Measurements from ENCODE around the gene AARS2.

The AARS2 gene

GRCh38 chr6:44257025-44257752 is 56.0 kb downstream of the AARS2 start, which contains the start of gene SLC35B2:
Gene SLC35B2 (minus strand): TSS chr6:44257528. CDS start chr6:44257410, 118 bp downstream.
- H3K4me3 ChIP-seq (ENCODE audit: low read depth, low read length): peak within 1 kb of the TSS; percentile 83
- TF ChIP-seq MYC (IDR thresholded peaks at IDR 0.05; ENCODE audit: low read depth, low read length) (peak; percentile 80), CTCF (IDR thresholded peaks at IDR 0.05; ENCODE audit: low read depth, low read length) (peak; percentile 29), POLR2A (IDR thresholded peaks at IDR 0.05; ENCODE audit: extremely low read depth, insufficient read length) (peak; percentile 68), MAX (IDR thresholded peaks at IDR 0.05; ENCODE audit: low read depth, low read length) (peak; percentile 96)
- DNase-seq (ENCODE audit: low read depth): peak; percentile 89

- H3K4me3 ChIP-seq (ENCODE audit: low read depth, low read length): peak overlapping the region; percentile 83
- no peak for DNase-seq (ENCODE audit: low read depth)
- TF ChIP-seq POLR2A (IDR thresholded peaks at IDR 0.05; ENCODE audit: extremely low read depth, insufficient read length): no peak
- no peak for TF ChIP-seq MYC (IDR thresholded peaks at IDR 0.05; ENCODE audit: low read depth, low read length)
- TF ChIP-seq CTCF (IDR thresholded peaks at IDR 0.05; ENCODE audit: low read depth, low read length): no peak
- TF ChIP-seq MAX (IDR thresholded peaks at IDR 0.05; ENCODE audit: low read depth, low read length): no peak
Measured at GRCh38 chr6:44256775-44257024, 56.4 kb downstream of the AARS2 start.

GRCh38 chr6:44255871-44256774 is 57.0 kb downstream of the AARS2 start:
- TF ChIP-seq MAX (IDR thresholded peaks at IDR 0.05; ENCODE audit: low read depth, low read length): no peak
- no peak for TF ChIP-seq CTCF (IDR thresholded peaks at IDR 0.05; ENCODE audit: low read depth, low read length)
- TF ChIP-seq POLR2A (IDR thresholded peaks at IDR 0.05; ENCODE audit: extremely low read depth, insufficient read length): no peak
- no peak for TF ChIP-seq MYC (IDR thresholded peaks at IDR 0.05; ENCODE audit: low read depth, low read length)
- peak; percentile 52 for DNase-seq (ENCODE audit: low read depth)
- peak overlapping the region; percentile 83 for H3K4me3 ChIP-seq (ENCODE audit: low read depth, low read length)

GRCh38 chr6:44255105-44255808 is 57.9 kb downstream of the AARS2 start:
- peak overlapping the region; percentile 83 for H3K4me3 ChIP-seq (ENCODE audit: low read depth, low read length)
- TF ChIP-seq POLR2A (IDR thresholded peaks at IDR 0.05; ENCODE audit: extremely low read depth, insufficient read length) (peak; percentile 11), MYC (IDR thresholded peaks at IDR 0.05; ENCODE audit: low read depth, low read length) (no peak)
- peak; percentile 47 for DNase-seq (ENCODE audit: low read depth)

- peak; percentile 45 for DNase-seq (ENCODE audit: low read depth)
- H3K4me3 ChIP-seq (ENCODE audit: low read depth, low read length): no peak overlapping the region
- TF ChIP-seq MAX (IDR thresholded peaks at IDR 0.05; ENCODE audit: low read depth, low read length) (no peak), POLR2A (IDR thresholded peaks at IDR 0.05; ENCODE audit: extremely low read depth, insufficient read length) (no peak), CTCF (IDR thresholded peaks at IDR 0.05; ENCODE audit: low read depth, low read length) (no peak), MYC (IDR thresholded peaks at IDR 0.05; ENCODE audit: low read depth, low read length) (no peak)
Measured at GRCh38 chr6:44254191-44255104, 58.7 kb downstream of the AARS2 start.
